Measurements from ENCODE around the gene TFB2M. TPM values are rescaled to one million over a fixed set of nuclear protein-coding genes. Genes with fewer than 3 reads are reported as not detected.

Gene TFB2M
- total and polyA plus RNA-seq, 2 of the 13 experiments (the other 11 are each of a cell fraction or from before 2014, with no cell fraction given), result 15.7 to 31.4 TPM

- TF ChIP-seq, protein P1, sequence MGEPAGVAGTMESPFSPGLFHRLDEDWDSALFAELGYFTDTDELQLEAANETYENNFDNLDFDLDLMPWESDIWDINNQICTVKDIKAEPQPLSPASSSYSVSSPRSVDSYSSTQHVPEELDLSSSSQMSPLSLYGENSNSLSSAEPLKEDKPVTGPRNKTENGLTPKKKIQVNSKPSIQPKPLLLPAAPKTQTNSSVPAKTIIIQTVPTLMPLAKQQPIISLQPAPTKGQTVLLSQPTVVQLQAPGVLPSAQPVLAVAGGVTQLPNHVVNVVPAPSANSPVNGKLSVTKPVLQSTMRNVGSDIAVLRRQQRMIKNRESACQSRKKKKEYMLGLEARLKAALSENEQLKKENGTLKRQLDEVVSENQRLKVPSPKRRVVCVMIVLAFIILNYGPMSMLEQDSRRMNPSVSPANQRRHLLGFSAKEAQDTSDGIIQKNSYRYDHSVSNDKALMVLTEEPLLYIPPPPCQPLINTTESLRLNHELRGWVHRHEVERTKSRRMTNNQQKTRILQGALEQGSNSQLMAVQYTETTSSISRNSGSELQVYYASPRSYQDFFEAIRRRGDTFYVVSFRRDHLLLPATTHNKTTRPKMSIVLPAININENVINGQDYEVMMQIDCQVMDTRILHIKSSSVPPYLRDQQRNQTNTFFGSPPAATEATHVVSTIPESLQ (CRISPR knock-in tag; conservative IDR thresholded peaks at IDR 0.05), result no peak
- TF ChIP-seq ZNF580 (CRISPR knock-in tag; IDR thresholded peaks at IDR 0.05; ENCODE audit: borderline replicate concordance, low read depth) (no peak; the same call in 1 of the 2 replicates), ZNF335 (CRISPR knock-in tag; IDR thresholded peaks at IDR 0.05) (no peak), FOXA1 (IDR thresholded peaks at IDR 0.05) (no peak), FOXA1 (CRISPR knock-in tag; IDR thresholded peaks at IDR 0.05) (no peak), MXD3 (CRISPR knock-in tag; IDR thresholded peaks at IDR 0.05) (peak; percentile 45; the same call in 1 of the 2 replicates), ZHX1 (CRISPR knock-in tag; IDR thresholded peaks at IDR 0.05; ENCODE audit: low read depth) (peak; percentile 26; the same call in 1 of the 2 replicates), FIP1L1 (IDR thresholded peaks at IDR 0.05; ENCODE audit: borderline replicate concordance, insufficient read depth, low read depth, low read length) (no peak), ZNF230 (CRISPR knock-in tag; IDR thresholded peaks at IDR 0.05) (0 out of 2 replicates have a peak, but pooled peaks have one; percentile 46), ZNF710 (CRISPR knock-in tag; IDR thresholded peaks at IDR 0.05; ENCODE audit: borderline replicate concordance) (no peak), ZNF713 (CRISPR knock-in tag; IDR thresholded peaks at IDR 0.05) (no peak), ZNF513 (CRISPR knock-in tag; conservative IDR thresholded peaks at IDR 0.05) (no peak), ZNF724P (CRISPR knock-in tag; IDR thresholded peaks at IDR 0.05; ENCODE audit: borderline replicate concordance) (0 out of 2 replicates have a peak, but pooled peaks have one; percentile 57), HOXA7 (CRISPR knock-in tag; IDR thresholded peaks at IDR 0.05) (no peak), ELF3 (CRISPR knock-in tag; IDR thresholded peaks at IDR 0.05) (no peak), ZNF3 (CRISPR knock-in tag; IDR thresholded peaks at IDR 0.05) (no peak), BRD4 (CRISPR knock-in tag; IDR thresholded peaks at IDR 0.05) (0 out of 2 replicates have a peak, but pooled peaks have one; percentile 26)
Measured at GRCh38 chr1:246506674-246507481, 59.2 kb downstream of the TFB2M start, which contains the start of gene SMYD3 (continued).
